K562 (cell line): ENCODE results near the gene SHANK2. TPM values are rescaled to one million over a fixed set of nuclear protein-coding genes. Genes with fewer than 3 reads are reported as not detected.

ENCODE experiments used
- ATAC-seq: fragments of 200-7000 bp; cut with Tn5 transposase; 3 replicates; pipeline ENCODE4 v1.9.1; 2020; ENCODE audit warnings: moderate library complexity
- BruUV-seq: library from RNA; stranded (reverse); fragments of 400-500 nt; replicated peaks from 2 replicates; lab custom pipeline; 2021; lab: Mats Ljungman, UMichigan
- CTCF ChIA-PET: fragments of 300-600 bp; formaldehyde crosslinking; extraction: SDS; loops from one replicate; lab custom pipeline; 2021; ENCODE audit warnings: low intra/inter-chr PET ratio; lab: Yijun Ruan, JAX
- POLR2A ChIA-PET: fragments of 300-600, 350-650 bp; sonication (Branson Sonifier 250); formaldehyde crosslinking; extraction: SDS; loops from one replicate; lab custom pipeline; 2021; ENCODE audit warnings: antibody characterized with exemption, inconsistent platforms; lab: Yijun Ruan, JAX
- DNase-seq, 4 experiments: peaks; one replicate each; pipeline versions ENCODE4 v3.0.0 to v3.0.0-alpha.2; 2011 to 2018; ENCODE audit warnings: low spot score in 3 of 4, mixed read lengths in 3 of 4; ENCODE audit errors: extremely low read depth in 1 of 4
- FAIRE-seq: peaks from 2 replicates; lab custom pipeline; 2011; peaks lifted over from hg19 to GRCh38; lab: Jason Lieb, UNC
- H2AFZ ChIP-seq: 2 replicates; pipeline ENCODE4 v1.6.0; 2011; ENCODE audit warnings: low read depth, low read length, control low read depth, inconsistent platforms
- H3K27ac ChIP-seq: fragments of 200-600 bp; 3 replicates; pipeline ENCODE4 v1.8.0; 2011; ENCODE audit warnings: low read depth, mild to moderate bottlenecking, control low read depth, inconsistent platforms, low read length, moderate library complexity, mixed read lengths; ENCODE audit errors: extremely low read depth
- H3K27me3 ChIP-seq, 2 experiments: fragments of 300-600 bp in 1 of 2; 2 replicates in 1 of 2; 3 replicates in 1 of 2; pipeline versions ENCODE4 v1.6.0 to v1.8.0; 2011; ENCODE audit warnings: inconsistent platforms in 2 of 2, low read length in 2 of 2, mild to moderate bottlenecking in 1 of 2, mixed read lengths in 1 of 2, moderate library complexity in 1 of 2; ENCODE audit not compliant: control insufficient read depth in 2 of 2, insufficient read depth in 2 of 2
- H3K36me3 ChIP-seq: fragments of 300-600 bp; 3 replicates; pipeline ENCODE4 v1.8.0; 2011; ENCODE audit warnings: mild to moderate bottlenecking, low read length, inconsistent platforms; ENCODE audit not compliant: control insufficient read depth, insufficient read depth
- H3K4me1 ChIP-seq, 2 experiments: fragments of 200-600 bp in 1 of 2; replicated peaks in 1 of 2; 2 replicates in 1 of 2; 3 replicates in 1 of 2; pipeline versions ENCODE4 v1.5.1 to v1.8.0; 2011; ENCODE audit warnings: inconsistent platforms in 2 of 2, low read length in 2 of 2, mild to moderate bottlenecking in 1 of 2, mixed read lengths in 1 of 2, moderate library complexity in 1 of 2; ENCODE audit not compliant: control insufficient read depth in 2 of 2, insufficient read depth in 2 of 2
- H3K4me2 ChIP-seq: 2 replicates; pipeline ENCODE4 v1.6.1; 2011; ENCODE audit warnings: low read length, control low read depth, inconsistent platforms, mixed read lengths; ENCODE audit not compliant: insufficient read depth
- H3K4me3 ChIP-seq: fragments of 200-600 bp; sonication (generic), shearing (Covaris generic); 2 replicates; pipeline ENCODE4 v1.5.1; 2016; ENCODE audit warnings: control low read depth, inconsistent platforms
- H3K79me2 ChIP-seq: fragments of 200-600 bp; 3 replicates; pipeline ENCODE4 v1.8.0; 2011; ENCODE audit warnings: low read length, inconsistent platforms; ENCODE audit not compliant: control insufficient read depth, insufficient read depth
- H3K9ac ChIP-seq, 2 experiments: 2 replicates each; pipeline versions ENCODE4 v1.6.0 to v1.6.1; 2011; ENCODE audit warnings: low read depth in 2 of 2, low read length in 2 of 2, control low read depth in 1 of 2, inconsistent platforms in 1 of 2, mild to moderate bottlenecking in 1 of 2, mixed read lengths in 1 of 2; ENCODE audit not compliant: insufficient read depth in 1 of 2
- H3K9me1 ChIP-seq: one replicate; pipeline ENCODE4 v1.6.0; 2011; ENCODE audit warnings: inconsistent platforms, mild to moderate bottlenecking, low read length, moderate library complexity; ENCODE audit not compliant: control insufficient read depth, insufficient read depth
- H3K9me3 ChIP-seq: replicated peaks from 2 replicates; pipeline ENCODE4 v1.5.1; 2011; ENCODE audit warnings: low read depth, low read length, inconsistent platforms; ENCODE audit not compliant: control insufficient read depth, insufficient read depth
- H4K20me1 ChIP-seq: replicated peaks from 2 replicates; pipeline ENCODE4 v1.6.1; 2011; ENCODE audit warnings: low read length, inconsistent platforms, mixed read lengths; ENCODE audit not compliant: control insufficient read depth, insufficient read depth
- SIN3A ChIP-seq, 2 experiments: fragments of 150-350 bp in 1 of 2; IDR thresholded peaks; 2 replicates each; pipeline ENCODE4 v1.6.1; 2011 to 2016; ENCODE audit warnings: borderline replicate concordance in 2 of 2, low read depth in 2 of 2, low read length in 2 of 2, mild to moderate bottlenecking in 2 of 2, moderate library complexity in 2 of 2; ENCODE audit not compliant: control insufficient read depth in 1 of 2
- ZNF143 ChIP-seq: sonication (generic); formaldehyde crosslinking; IDR thresholded peaks from 2 replicates; pipeline ENCODE4 v1.9.0; 2022; ENCODE audit warnings: mild to moderate bottlenecking, missing genetic modification reagents
- WGBS: fragments of 100-300 bp; shearing (Covaris generic); methylation state at CpG from one replicate; pipeline ENCODE4 v1.1.6; 2016; ENCODE audit warnings: low coverage, mixed read lengths; ENCODE audit not compliant: insufficient coverage; ENCODE audit errors: missing lambda C conversion rate; 5-methylcytosine and 5-hydroxymethylcytosine counted together
- in situ Hi-C: fragments of 300-500 bp; cut with MboI; formaldehyde crosslinking; loops from 4 replicates; pipeline ENCODE4 v1.15.0; 2018; ENCODE audit warnings: inconsistent platforms, mixed read lengths
- intact Hi-C: fragments of 100-400 bp; cut with micrococcal nuclease; formaldehyde crosslinking; loops from 2 replicates; pipeline ENCODE4 v1.14.2; 2022
- polyA plus RNA-seq, 8 experiments: library from polyadenylated mRNA; depleted of rRNA in 4 of 8; stranded (reverse) in 5 of 8; unstranded in 3 of 8; fragments of >200 nt; fragmentation: Nextera tagmentation in 2 of 8; fragmentation: Illumina TruSeq in 1 of 8; extraction: Ambion mirVana in 2 of 8; extraction: Trizol in 1 of 8; gene quantifications; 2 replicates each; pipeline versions ENCODE4 v1.2.1 to v1.2.3, GENCODE V29; 2011 to 2014; ENCODE audit warnings: inconsistent platforms in 1 of 8, missing spikeins in 1 of 8
- total RNA-seq, 7 experiments: library from RNA; depleted of rRNA in 6 of 7; stranded (reverse); fragments of >200 nt in 6 of 7; fragmentation: Illumina TruSeq in 2 of 7; extraction: Trizol in 2 of 7; gene quantifications; 2 replicates each; pipeline versions ENCODE4 v1.2.1 to v1.2.3, GENCODE V29; 2011 to 2021; ENCODE audit warnings: low replicate concordance in 1 of 7
- TF ChIP-seq, protein P1 (sequence below): sonication (generic); formaldehyde crosslinking; IDR thresholded peaks from 2 replicates; pipeline ENCODE4 v1.8.1; 2023; ENCODE audit warnings: mild to moderate bottlenecking, missing genetic modification reagents
- TF ChIP-seq, protein P2 (sequence below): fragments of 450-650 bp; IDR thresholded peaks from 2 replicates; pipeline ENCODE4 v1.6.1; 2016; ENCODE audit warnings: missing biosample characterization, missing genetic modification characterization

Gene SHANK2
- total and polyA plus RNA-seq, 9 of the 15 experiments (the other 6 are each of a cell fraction or from before 2014, with no cell fraction given) = 0.04 to 0.07 TPM; not detected in 7

DNA sequence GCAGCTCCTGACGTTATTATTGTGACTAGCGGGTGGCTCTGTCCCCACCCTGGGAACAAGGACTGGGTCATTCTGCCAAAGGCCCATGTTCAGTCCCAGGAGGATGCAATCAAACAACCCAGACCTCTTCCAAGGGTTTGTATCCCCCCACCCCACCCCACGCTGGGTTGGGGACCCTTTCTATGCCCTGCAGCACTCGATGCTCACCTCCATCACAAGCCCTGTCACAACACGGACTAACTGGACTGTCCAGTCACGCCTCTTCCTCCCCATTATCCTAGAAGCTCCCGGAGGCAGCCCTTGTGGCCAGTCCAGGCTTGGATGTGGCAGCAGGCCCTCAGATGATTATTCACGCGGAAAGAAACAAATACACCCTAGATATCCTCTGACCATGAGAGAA is 3.7 kb downstream of the SHANK2 start:
- Histone ChIP-seq H3K36me3 (no peaks in the 10 kb centered on the region), H4K20me1 (0 out of 2 replicates have a peak, but pooled peaks cover 3% of the 10 kb centered on the region), H3K4me3 (no peak overlapping the region), H3K9me1 (no peaks in the 10 kb centered on the region), H3K27me3 (peaks cover 7 to 63% of the 10 kb centered on the region in 2 experiments; a peak in 3 of 5 replicates), H3K27ac (no peak overlapping the region), H3K9me3 (no peaks in the 10 kb centered on the region), H3K4me1 (peaks cover 0 to 8% of the 10 kb centered on the region in 2 experiments; a peak in 2 of 5 replicates), H3K9ac (no peak overlapping the region), H3K4me2 (no peak overlapping the region), H2AFZ (no peak overlapping the region), H3K79me2 (no peaks in the 10 kb centered on the region)
- ChIA-PET POLR2A (interaction anchor here (0.6 kb wide), 1 partner anchor 31 kb away, joined by 4 read pairs; no protein-coding TSS in a partner anchor), CTCF (no interaction called here)
- in situ Hi-C loops (no loop called here), intact Hi-C loops (no loop called here)
- 1% methylated on average over 9 of the region's 9 CpGs for WGBS
- DNase-seq = no peak
- ATAC-seq = no peak
- no TSS peak for BruUV-seq
- FAIRE-seq = no peak
- TF ChIP-seq, protein P1, sequence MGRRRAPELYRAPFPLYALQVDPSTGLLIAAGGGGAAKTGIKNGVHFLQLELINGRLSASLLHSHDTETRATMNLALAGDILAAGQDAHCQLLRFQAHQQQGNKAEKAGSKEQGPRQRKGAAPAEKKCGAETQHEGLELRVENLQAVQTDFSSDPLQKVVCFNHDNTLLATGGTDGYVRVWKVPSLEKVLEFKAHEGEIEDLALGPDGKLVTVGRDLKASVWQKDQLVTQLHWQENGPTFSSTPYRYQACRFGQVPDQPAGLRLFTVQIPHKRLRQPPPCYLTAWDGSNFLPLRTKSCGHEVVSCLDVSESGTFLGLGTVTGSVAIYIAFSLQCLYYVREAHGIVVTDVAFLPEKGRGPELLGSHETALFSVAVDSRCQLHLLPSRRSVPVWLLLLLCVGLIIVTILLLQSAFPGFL (CRISPR knock-in tag) = no peak
- TF ChIP-seq ZNF143 (CRISPR knock-in tag) = no peak
- TF ChIP-seq, protein P2, sequence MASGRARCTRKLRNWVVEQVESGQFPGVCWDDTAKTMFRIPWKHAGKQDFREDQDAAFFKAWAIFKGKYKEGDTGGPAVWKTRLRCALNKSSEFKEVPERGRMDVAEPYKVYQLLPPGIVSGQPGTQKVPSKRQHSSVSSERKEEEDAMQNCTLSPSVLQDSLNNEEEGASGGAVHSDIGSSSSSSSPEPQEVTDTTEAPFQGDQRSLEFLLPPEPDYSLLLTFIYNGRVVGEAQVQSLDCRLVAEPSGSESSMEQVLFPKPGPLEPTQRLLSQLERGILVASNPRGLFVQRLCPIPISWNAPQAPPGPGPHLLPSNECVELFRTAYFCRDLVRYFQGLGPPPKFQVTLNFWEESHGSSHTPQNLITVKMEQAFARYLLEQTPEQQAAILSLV (tag) = no peak
- TF ChIP-seq SIN3A (IDR thresholded peaks at IDR 0.05; ENCODE audit: borderline replicate concordance in 2 of 2, control insufficient read depth in 1 of 2, low read depth in 2 of 2, low read length in 2 of 2) = no peak
